Measurements from ENCODE around the gene KDM1B.
"Not testable (repeated sequence)": the region's sequence is repeated elsewhere in the genome, so short reads cannot be mapped to it uniquely, and the experiment has no call there.

KDM1B gene

DNA sequence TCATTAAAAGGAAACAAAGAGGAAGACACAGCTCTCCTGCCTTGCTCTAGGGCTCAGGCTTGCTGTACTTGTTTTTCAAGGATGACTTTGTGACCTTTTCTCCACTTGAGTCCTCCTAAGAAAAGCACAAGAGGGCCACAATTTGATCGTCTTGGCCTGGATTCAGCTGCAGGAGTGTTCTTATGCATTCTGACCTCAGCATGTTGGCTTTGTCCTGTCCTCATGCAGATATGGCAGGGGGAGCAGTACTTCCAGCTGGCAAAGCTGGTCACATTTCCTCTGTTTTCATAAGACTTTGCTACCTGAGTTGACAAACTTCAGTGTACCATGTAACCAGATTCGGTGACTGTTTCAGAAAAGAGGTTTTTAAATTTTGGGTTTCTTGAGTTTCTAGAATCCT, 30.8 kb downstream of the KDM1B start:
- in situ Hi-C loops (cut with MboI; ENCODE audit: low sequenced_read_pairs) = no loop called here

DNA sequence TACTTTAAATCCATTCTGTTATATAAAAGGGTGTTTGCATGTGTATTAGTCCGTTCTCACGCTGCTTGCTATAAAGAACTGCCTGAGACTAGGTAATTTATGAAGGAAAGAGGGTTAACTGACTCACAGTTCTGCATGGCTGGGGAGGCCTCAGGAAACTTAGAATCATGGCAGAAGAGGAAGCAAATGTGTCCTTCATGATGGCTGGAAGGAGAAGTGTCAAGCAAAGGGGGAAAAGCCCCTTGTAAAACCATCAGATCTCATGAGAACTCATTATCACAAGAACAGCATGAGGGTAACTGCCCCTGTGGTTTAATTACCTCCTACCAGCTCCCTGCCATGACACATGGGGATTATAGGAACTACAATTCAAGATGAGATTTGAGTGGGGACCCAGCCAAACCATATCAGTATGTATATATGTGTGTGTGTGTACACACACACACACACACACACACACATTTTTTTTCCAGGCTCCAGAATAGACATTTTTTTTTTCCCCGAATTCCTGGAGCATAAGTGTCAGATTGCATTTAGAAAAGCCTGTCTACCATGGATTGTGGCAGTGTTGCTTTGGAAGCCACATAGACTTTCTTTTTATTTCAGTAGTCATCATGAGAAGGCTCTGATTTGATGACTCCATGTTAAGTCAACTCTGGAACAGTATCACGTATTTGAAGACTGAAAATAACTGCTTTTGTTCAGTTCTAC, 31.5 kb downstream of the KDM1B start:
- in situ Hi-C loops (cut with MboI; ENCODE audit: low sequenced_read_pairs) = no loop called here

DNA sequence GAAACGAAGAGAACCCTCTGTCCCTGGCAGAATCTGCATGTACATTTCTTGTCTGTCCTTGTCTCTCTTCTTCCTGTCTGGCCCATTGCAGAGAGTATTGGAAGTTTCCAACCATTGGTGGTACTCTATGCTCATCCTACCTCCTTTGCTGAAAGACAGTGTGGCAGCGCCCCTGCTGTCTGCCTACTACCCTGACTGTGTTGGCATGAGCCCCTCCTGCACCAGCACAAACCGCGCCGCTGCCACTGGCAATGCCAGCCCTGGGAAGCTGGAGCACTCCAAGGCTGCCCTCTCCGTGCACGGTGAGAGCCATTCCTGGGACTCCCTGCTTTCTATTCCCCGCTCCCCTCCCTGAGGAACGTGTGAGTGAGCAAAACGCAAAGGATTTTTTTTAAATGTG, 32.5 kb downstream of the KDM1B start:
- in situ Hi-C loops (cut with MboI; ENCODE audit: low sequenced_read_pairs) = no loop called here

DNA sequence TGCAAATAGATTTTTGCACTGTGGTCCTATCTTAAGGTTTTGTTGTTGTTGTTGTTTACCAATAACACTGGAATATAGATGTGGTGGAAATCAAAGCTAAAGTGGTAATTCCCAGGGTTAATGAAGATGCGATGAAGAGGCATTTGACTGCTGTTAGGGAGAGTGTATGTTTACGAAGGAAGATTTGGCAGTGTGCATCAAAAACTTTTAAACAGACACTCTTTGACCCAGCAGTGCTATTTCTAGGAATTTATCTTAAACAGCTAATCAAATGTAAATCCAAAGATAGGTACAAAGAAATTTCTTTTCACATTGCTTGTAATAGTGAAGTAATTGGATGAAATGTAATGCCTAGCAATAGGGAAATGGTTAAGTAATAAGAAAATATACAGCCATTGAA, 34.0 kb downstream of the KDM1B start:
- in situ Hi-C loops (cut with MboI; ENCODE audit: low sequenced_read_pairs) = no loop called here

DNA sequence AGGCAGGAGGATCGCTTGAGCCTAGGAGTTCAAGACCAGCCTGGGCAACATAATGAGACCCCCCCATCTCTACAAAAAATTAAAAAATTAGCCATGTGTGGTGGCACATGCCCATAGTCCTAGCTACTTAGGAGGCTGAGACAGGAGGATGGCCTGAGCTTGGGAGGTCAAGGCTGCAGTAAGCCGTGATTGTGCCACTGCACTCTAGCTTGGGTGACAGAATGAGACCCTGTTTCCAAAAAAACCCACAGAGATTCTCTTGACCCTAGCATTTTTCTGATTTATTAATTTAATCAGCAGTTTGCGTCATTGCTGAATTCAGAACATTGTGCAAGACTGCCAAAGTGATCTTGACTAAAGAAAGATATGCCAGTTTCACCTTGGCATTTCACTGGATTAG, 36.8 kb downstream of the KDM1B start:
- in situ Hi-C loops (cut with MboI; ENCODE audit: low sequenced_read_pairs) = no loop called here

DNA sequence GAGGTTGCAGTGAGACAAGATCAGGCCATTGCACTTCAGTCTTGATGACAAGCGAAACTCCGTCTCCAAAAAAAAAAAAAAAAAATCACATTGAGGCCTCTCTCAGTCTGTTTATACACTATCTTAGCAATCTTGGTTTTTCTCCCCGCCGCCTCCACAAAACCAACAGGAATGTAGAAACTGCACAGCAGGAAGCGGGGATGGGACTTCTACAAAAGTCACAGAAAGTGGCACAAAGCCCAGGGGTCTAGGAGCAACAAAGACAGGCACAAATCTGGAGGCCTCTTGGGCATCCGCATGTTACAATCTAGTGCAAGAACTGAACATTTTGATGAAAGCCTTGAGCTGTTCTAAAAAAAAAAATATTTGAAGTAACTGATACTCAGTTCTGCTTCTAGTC, 48.6 kb downstream of the KDM1B start:
- in situ Hi-C loops (cut with MboI; ENCODE audit: low sequenced_read_pairs) = no loop called here

DNA sequence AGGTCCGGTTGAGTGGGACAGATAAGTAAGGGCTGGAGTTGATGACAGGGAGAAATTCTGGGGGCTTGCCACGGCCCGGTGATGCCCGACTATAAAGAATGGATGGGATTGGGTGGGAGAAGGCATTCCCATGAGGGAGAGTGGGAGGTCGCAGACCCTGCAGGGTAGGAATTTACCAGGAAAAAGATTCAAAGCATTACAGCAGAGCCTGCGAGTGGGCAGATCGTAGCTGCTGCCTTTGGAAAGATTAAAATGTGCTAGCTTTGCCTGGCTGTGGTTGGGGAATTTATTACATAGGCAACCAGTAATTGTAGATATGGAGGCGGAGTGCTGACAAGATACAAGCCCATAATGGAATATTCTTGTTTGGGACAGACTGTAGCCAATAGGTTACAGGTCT, 49.5 kb downstream of the KDM1B start:
- in situ Hi-C loops (cut with MboI; ENCODE audit: low sequenced_read_pairs) = no loop called here

DNA sequence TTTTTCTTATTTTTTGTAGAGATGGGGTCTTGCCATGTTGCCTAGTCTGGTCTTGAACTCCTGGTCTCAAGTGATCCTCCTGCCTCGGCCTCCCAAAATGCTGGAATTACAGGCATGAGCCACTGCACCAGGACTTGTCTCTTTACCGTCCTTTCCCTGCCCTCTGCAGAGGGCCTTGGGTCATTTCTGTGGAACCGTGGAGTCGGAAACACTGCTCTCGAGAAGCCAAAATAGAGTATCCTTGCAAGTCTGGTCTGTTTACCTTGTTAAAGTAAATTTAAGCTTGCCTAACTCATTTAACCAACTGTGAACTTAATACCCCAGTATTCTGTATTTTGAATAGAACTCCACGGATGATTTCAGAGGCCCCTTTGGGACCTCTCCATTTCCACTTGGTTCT, 51.4 kb downstream of the KDM1B start:
- in situ Hi-C loops (cut with MboI; ENCODE audit: low sequenced_read_pairs) = no loop called here

DNA sequence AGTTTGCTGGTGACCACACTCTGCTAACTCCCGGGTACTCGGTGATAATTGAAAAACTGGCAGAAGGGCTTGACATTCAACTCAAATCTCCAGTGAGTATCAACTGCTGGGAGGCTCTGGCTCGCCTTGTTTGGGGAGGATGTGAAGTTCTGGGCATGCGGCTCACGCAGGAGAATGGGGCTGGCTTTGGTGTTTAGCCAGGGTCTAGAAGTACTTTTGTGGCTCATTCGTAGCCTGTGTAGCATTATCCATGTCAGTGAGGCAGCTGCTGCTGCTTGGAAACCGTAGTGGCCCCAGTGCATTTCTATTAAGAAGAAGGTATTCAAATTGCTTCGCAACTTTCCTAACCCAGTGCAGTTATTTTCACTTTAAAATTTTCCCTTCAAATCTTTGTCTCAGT, 52.2 kb downstream of the KDM1B start:
- in situ Hi-C loops (cut with MboI; ENCODE audit: low sequenced_read_pairs) = no loop called here

DNA sequence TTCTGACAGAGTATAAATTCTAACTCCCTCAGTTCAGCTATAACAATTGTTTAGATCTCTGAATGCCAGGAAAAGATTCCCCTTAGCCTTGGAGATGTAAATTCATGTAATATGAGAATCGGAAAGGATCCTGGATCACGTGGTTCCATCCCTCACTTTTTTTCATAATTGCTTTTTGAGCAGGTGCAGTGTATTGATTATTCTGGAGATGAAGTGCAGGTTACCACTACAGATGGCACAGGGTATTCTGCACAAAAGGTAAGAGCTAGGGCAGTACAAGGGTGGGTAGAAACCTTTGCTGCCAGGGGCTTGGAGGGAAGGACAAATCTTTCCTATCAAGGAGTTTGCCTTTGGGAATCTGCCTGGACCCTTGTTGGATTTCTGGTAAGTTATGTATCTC, 52.7 kb downstream of the KDM1B start:
- in situ Hi-C loops (cut with MboI; ENCODE audit: low sequenced_read_pairs) = no loop called here

DNA sequence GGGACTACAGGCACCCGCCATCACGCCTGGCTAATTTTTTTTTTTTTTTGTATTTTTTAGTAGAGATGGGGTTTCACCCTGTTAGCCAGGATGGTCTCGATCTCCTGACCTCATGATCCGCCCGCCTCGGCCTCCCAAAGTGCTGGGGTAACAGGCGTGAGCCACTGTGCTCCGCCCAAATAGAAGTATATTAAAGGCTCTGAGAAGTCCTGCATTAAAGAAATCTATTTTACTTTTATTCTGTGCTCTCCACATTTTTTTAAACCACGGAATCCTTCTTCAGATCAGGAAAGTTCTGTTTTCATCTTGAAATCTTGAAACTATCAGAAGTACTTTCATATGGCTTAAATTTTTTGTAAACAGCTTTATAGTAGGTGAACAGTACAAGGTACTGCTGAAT, 53.6 kb downstream of the KDM1B start:
- in situ Hi-C loops (cut with MboI; ENCODE audit: low sequenced_read_pairs) = not testable (repeated sequence)

DNA sequence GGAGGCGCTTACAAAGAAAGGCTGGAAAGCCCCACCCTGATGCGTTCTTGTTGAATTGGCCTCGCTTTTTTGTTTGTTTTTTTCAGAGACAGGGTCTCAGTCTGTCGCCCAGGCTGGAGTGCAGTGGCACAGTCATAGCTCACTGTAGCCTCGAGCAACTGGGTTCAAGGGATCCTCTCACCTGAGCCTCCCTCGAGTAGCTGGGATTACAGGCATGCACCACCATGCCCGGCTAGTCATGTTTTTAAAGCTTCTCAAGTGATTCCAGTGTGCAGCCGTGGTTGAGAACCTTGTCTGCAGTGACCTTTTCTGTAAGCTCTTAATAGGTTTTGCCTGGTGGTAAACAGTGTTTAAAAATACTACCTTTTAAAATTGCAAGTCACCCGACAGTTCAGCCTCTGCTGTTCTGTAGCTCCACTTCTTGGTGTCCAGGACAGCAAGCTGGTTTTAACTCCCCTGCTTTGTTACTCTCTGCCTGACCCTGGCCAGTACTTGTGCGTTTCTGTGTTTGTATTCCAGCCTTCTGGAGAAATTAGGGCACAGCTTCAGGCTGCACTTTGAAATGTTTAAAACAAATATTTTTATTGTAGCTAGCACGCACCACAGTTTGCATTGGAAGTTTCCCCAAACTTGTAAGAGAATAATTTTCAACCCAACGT, 54.4 kb downstream of the KDM1B start:
- in situ Hi-C loops (cut with MboI; ENCODE audit: low sequenced_read_pairs) = no loop called here

DNA sequence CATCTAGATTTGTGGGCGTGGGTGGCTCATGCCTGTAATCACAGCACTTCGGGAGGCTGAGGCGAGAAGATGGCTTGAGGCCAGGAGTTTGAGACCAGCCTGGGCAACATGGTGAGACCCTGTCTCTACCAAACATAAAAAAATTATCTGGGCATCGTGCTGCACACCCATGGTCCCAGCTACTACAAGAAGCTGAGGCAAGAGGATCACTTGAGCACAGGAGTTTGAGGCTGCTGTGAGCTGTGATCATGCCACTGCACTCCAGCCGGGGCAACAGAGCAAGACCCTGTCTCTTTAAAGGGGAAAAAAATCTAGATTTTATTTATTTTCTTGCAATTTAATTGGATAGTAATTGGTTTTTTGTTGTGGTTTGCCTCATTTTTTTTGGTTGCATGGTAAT, 55.5 kb downstream of the KDM1B start:
- in situ Hi-C loops (cut with MboI; ENCODE audit: low sequenced_read_pairs) = no loop called here

DNA sequence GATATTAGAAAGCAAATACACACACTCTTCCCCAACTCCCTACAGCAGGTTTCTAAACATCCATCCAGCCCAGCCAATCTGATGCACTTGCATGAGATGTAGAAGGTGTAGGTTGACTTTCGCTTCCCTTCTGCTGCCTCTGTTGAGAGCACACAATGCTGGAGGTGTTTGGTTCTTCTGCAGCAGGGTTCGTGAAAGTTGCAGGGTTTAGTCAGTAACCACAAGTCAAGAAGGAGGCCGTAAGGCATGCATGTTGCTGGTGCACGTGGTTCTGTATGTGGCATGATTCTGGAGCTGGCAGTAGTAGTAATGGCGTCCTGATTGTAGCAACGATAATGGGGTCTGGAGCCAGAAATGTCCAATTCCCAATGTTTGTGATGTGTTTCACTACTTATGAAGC, 56.1 kb downstream of the KDM1B start:
- in situ Hi-C loops (cut with MboI; ENCODE audit: low sequenced_read_pairs) = no loop called here

DNA sequence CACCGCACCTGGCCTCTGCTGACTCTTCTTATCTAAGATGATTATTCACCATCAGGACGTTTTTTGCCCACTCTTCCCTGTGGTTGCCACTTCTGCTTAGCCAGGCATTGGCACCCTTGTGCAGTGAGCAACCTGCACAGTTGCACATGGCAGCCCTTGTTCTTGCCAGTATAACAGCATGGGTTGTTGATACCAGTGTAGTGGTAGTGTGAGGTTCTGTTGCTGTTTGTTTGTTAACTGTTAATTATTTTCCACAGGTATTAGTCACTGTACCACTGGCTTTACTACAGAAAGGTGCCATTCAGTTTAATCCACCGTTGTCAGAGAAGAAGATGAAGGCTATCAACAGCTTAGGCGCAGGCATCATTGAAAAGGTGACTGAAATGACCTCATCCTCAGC, 57.0 kb downstream of the KDM1B start:
- in situ Hi-C loops (cut with MboI; ENCODE audit: low sequenced_read_pairs) = no loop called here

DNA sequence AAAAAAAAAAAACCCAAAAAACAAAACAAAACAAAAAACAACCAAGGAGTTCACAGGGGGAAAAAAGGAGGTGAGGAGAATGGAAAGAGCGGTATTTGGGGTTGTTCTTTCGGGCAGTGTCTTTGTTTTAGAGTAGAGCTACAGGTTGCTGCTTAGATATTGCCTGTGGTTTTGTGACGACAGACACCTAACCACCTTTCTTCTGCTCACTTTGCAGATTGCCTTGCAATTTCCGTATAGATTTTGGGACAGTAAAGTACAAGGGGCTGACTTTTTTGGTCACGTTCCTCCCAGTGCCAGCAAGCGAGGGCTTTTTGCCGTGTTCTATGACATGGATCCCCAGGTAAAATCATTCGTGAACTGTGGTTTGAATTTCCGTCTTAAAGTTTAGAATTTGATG, 58.2 kb downstream of the KDM1B start:
- in situ Hi-C loops (cut with MboI; ENCODE audit: low sequenced_read_pairs) = no loop called here

DNA sequence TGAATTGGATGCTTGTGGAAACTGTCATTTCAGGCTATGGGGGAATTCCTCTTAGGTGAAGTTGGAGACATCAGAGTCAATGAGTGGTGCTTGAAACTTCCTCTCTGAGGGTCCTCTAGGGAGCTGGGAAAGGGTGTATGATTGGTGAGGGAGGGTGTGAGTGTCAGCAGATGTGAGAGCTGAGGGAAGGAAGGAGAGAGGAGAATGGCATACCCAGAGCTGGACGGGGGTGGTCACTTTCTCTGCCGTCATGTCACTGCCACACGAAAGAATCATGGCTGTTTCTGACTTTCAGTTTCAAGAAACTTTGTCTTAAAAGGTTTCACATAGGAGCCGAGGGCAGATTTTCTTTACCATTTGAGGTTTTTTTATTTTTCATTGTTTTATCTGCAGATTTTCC, 58.8 kb downstream of the KDM1B start:
- in situ Hi-C loops (cut with MboI; ENCODE audit: low sequenced_read_pairs) = no loop called here

DNA sequence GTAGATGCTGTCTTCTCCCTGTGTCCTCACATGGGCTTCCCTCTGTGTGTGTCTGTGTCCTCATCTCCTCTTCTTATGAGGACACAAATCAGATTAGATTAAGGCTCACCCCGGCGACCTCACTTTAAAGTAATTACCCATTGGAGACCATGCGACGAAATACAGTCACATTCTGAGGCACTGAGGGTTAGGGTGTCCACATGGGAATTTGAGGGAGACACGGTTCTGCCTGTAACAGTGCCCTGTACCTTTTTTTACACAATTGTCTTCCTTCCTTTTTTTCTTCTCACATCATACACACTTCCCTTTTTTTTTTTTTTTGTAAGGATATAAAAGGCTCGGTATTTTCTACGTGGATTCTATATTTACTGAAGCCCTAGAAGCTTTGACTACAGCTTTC, 60.2 kb downstream of the KDM1B start:
- in situ Hi-C loops (cut with MboI; ENCODE audit: low sequenced_read_pairs) = no loop called here

DNA sequence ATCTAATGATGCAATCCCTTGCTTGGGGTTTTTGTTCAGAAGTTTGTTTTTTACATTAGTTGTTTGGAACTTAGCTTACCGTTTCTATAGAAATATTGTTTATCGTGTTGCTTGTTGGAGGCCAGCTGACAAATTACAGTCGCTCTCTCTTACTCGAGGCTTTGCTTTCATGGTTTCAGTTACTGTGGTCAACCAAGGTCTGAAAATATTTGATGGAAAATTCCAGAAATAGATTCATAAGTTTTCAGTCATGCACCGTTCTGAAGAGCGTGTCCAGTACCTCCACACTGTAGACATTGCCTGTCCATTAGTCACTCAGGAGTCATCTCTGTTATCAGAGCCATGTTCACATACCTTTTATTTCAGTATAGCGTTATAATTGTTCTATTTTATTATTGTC, 61.2 kb downstream of the KDM1B start:
- in situ Hi-C loops (cut with MboI; ENCODE audit: low sequenced_read_pairs) = no loop called here

DNA sequence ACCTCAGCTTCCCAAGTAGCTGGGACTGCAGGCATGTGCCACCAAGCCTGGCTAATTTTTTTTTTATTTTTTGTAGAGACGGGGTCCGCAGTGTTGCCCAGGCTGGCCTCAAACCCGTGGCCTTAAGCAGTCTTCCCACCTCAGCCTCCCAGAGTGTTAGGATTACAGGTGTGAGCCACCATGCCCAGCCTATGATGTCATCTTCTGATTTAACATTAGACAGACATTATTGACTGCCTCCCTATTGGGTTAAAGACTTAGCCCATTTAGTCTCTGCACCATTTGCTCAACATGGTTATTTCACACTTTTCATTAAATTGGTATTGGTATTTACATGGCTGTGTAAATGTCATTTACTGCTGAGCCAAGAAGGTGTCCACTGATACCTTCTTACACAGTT, 63.0 kb downstream of the KDM1B start:
- in situ Hi-C loops (cut with MboI; ENCODE audit: low sequenced_read_pairs) = no loop called here

DNA sequence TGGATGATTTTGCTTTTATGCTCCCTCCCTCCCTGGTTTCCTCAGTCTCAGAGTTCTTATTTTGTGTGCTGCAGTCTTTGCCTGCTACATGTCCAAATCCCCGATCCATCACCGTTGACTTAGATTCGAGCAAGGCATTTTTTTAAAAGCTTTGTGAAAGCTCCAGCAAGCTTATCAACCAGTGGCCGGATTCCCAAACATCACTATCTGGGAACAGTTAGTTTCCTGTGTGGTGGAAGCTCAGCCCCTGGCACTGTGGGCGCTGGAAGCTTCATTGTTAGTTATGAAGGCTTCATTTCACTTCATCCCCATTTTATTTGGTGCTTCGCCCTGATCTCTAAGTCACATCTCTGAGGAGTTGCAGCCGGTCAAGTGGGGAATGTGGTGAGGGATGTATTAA, 64.4 kb downstream of the KDM1B start:
- in situ Hi-C loops (cut with MboI; ENCODE audit: low sequenced_read_pairs) = no loop called here

DNA sequence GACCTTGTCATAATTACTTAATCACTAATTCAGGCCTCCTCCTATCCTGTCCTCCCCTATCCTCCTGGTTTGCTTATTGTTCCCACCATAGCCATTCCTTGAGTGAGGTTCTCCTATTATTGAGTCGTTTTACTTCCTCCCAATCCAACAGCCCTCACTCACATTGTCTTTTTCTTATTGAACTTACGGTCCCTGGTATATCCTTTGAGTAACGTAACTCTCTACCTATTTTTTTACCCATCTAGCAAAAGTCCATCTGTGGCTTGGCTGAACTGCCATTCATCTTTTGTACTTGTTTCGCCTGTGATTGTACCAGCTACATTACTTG, 66.0 kb downstream of the KDM1B start:
- in situ Hi-C loops (cut with MboI; ENCODE audit: low sequenced_read_pairs) = no loop called here

DNA sequence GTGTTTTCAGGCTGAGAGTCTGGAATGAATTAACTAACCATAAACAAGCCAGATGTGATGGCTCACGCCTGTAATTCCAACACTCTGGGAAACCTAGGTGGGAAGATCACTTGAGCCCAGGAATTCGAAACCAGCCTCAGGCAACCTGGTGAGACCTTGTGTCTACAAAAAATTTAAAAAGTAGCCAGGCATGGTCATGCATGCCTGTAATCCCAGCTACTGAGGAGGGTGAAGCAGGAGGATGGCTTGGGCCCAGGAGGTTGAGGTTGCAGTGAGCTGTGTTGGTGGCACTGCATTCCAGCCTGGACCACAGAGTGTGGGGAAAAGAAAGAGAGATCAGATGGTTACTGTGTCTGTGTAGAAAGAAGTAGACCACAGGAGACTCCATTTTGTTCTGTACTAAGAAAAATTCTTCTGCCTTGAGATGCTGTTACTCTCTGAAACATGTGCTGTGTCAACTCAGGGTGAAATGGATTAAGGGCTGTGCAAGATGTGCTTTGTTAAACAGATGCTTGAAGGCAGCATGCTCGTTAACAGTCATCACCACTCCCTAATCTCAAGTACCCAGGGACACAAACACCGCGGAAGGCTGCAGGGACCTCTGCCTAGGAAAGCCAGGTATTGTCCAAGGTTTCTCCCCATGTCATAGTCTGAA, 71.4 kb downstream of the KDM1B start:
- in situ Hi-C loops (cut with MboI; ENCODE audit: low sequenced_read_pairs) = not testable (repeated sequence)
